ENCODE measurements around the gene ATP6AP2.
"Not testable (repeated sequence)": the region's sequence is repeated elsewhere in the genome, so short reads cannot be mapped to it uniquely, and the experiment has no call there.

ATP6AP2 gene

GRCh38 chrX:40558590-40558989 is 22.2 kb upstream of the ATP6AP2 start:
- peaks cover 8% of the 10 kb centered on the region for H3K27me3 Mint-ChIP-seq
- H3K27ac Mint-ChIP-seq = no peak overlapping the region
- CTCF ChIA-PET = no interaction called here
- H3K4me3 Mint-ChIP-seq = no peak overlapping the region
- no peaks in the 10 kb centered on the region for H3K9me3 Mint-ChIP-seq
- no peaks in the 10 kb centered on the region for H3K36me3 Mint-ChIP-seq
- no peak for DNase-seq
- H3K4me1 Mint-ChIP-seq = no peaks in the 10 kb centered on the region

- H3K27ac Mint-ChIP-seq = no peak overlapping the region
- CTCF ChIA-PET = interaction anchor here (0.6 kb wide), 1 partner anchor 20 kb away, joined by 3 read pairs; no protein-coding TSS in a partner anchor
- H3K4me1 Mint-ChIP-seq = no peaks in the 10 kb centered on the region
- peaks cover 4% of the 10 kb centered on the region for H3K27me3 Mint-ChIP-seq
- DNase-seq = no peak
- no peak overlapping the region for H3K4me3 Mint-ChIP-seq
- no peaks in the 10 kb centered on the region for H3K9me3 Mint-ChIP-seq
- H3K36me3 Mint-ChIP-seq = no peaks in the 10 kb centered on the region
Measured at GRCh38 chrX:40563784-40564183, 17.0 kb upstream of the ATP6AP2 start.

- no peaks in the 10 kb centered on the region for H3K9me3 Mint-ChIP-seq
- no peaks in the 10 kb centered on the region for H3K36me3 Mint-ChIP-seq
- H3K27ac Mint-ChIP-seq = no peak overlapping the region
- H3K4me1 Mint-ChIP-seq = no peaks in the 10 kb centered on the region
- CTCF ChIA-PET = no interaction called here
- H3K27me3 Mint-ChIP-seq = peaks cover 4% of the 10 kb centered on the region
- no peak for DNase-seq
- H3K4me3 Mint-ChIP-seq = no peak overlapping the region
Measured at GRCh38 chrX:40564447-40564846, 16.3 kb upstream of the ATP6AP2 start.

- H3K36me3 Mint-ChIP-seq = no peaks in the 10 kb centered on the region
- peak; percentile 23 for DNase-seq
- no peaks in the 10 kb centered on the region for H3K27me3 Mint-ChIP-seq
Measured at GRCh38 chrX:40570346-40571093, 10.2 kb upstream of the ATP6AP2 start.

GRCh38 chrX:40571164-40571563 is 9.6 kb upstream of the ATP6AP2 start:
- Mint-ChIP-seq H3K4me3 (peak overlapping the region; percentile 62), H3K27ac (peak overlapping the region; percentile 85), H3K4me1 (peaks cover 17% of the 10 kb centered on the region)
- not testable (repeated sequence) for H3K36me3 Mint-ChIP-seq, H3K9me3 Mint-ChIP-seq, H3K27me3 Mint-ChIP-seq
- CTCF ChIA-PET = interaction anchor here (0.7 kb wide), 1 partner anchor 27 kb away, joined by 4 read pairs; no protein-coding TSS in a partner anchor
- peak; percentile 60 for DNase-seq

More at GRCh38 chrX:40570346-40571093, 10.2 kb upstream of the ATP6AP2 start:
- CTCF ChIA-PET = interaction anchor here (0.7 kb wide), 1 partner anchor 27 kb away, joined by 4 read pairs; no protein-coding TSS in a partner anchor
- Mint-ChIP-seq H3K27ac (peak overlapping the region; percentile 85), H3K9me3 (no peaks in the 10 kb centered on the region), H3K4me1 (peaks cover 17% of the 10 kb centered on the region), H3K4me3 (peak overlapping the region; percentile 62)

GRCh38 chrX:40571600-40571999 is 9.2 kb upstream of the ATP6AP2 start:
- Mint-ChIP-seq H3K27me3 (no peaks in the 10 kb centered on the region), H3K4me1 (peaks cover 17% of the 10 kb centered on the region), H3K4me3 (no peak overlapping the region), H3K36me3 (no peaks in the 10 kb centered on the region), H3K9me3 (no peaks in the 10 kb centered on the region), H3K27ac (no peak overlapping the region)
- DNase-seq = no peak
- CTCF ChIA-PET = no interaction called here

- Mint-ChIP-seq H3K36me3 (no peaks in the 10 kb centered on the region), H3K27me3 (no peaks in the 10 kb centered on the region), H3K4me3 (no peak overlapping the region), H3K27ac (no peak overlapping the region), H3K9me3 (no peaks in the 10 kb centered on the region), H3K4me1 (peaks cover 17% of the 10 kb centered on the region)
- CTCF ChIA-PET = interaction anchor here (0.7 to 1.3 kb wide), 2 partner anchors 21 to 30 kb away, joined by 3 to 5 read pairs; no protein-coding TSS in a partner anchor
- peak; percentile 38 for DNase-seq
Measured at GRCh38 chrX:40573763-40574162, 7.0 kb upstream of the ATP6AP2 start.

GRCh38 chrX:40575411-40575810 is 5.4 kb upstream of the ATP6AP2 start:
- H3K27ac Mint-ChIP-seq, DNase-seq, H3K27me3 Mint-ChIP-seq, CTCF ChIA-PET, H3K36me3 Mint-ChIP-seq, H3K4me3 Mint-ChIP-seq, H3K9me3 Mint-ChIP-seq: not testable (repeated sequence)
- H3K4me1 Mint-ChIP-seq = peaks cover 19% of the 10 kb centered on the region

GRCh38 chrX:40576291-40576690 is 4.5 kb upstream of the ATP6AP2 start:
- H3K4me1 Mint-ChIP-seq = peaks cover 10% of the 10 kb centered on the region
- no peak overlapping the region for H3K4me3 Mint-ChIP-seq
- no peaks in the 10 kb centered on the region for H3K27me3 Mint-ChIP-seq
- DNase-seq = no peak
- no peaks in the 10 kb centered on the region for H3K36me3 Mint-ChIP-seq
- H3K27ac Mint-ChIP-seq = no peak overlapping the region
- no peaks in the 10 kb centered on the region for H3K9me3 Mint-ChIP-seq
- CTCF ChIA-PET = no interaction called here

GRCh38 chrX:40578039-40578695 is 2.6 kb upstream of the ATP6AP2 start:
- peaks cover 21% of the 10 kb centered on the region for H3K4me1 Mint-ChIP-seq
- peaks cover 2% of the 10 kb centered on the region for H3K36me3 Mint-ChIP-seq
- no peaks in the 10 kb centered on the region for H3K9me3 Mint-ChIP-seq
- H3K27me3 Mint-ChIP-seq = no peaks in the 10 kb centered on the region
- no peak for DNase-seq
- H3K27ac Mint-ChIP-seq = no peak overlapping the region
- CTCF ChIA-PET = no interaction called here
- no peak overlapping the region for H3K4me3 Mint-ChIP-seq

GRCh38 chrX:40579141-40579540 is 1.6 kb upstream of the ATP6AP2 start:
- CTCF ChIA-PET = no interaction called here
- H3K9me3 Mint-ChIP-seq = no peaks in the 10 kb centered on the region
- no peaks in the 10 kb centered on the region for H3K27me3 Mint-ChIP-seq
- H3K4me1 Mint-ChIP-seq = peaks cover 27% of the 10 kb centered on the region
- DNase-seq = no peak
- no peak overlapping the region for H3K27ac Mint-ChIP-seq
- peaks cover 2% of the 10 kb centered on the region for H3K36me3 Mint-ChIP-seq
- H3K4me3 Mint-ChIP-seq = no peak overlapping the region

- H3K9me3 Mint-ChIP-seq = no peaks in the 10 kb centered on the region
- H3K27ac Mint-ChIP-seq = peak overlapping the region; percentile 90
- H3K27me3 Mint-ChIP-seq = no peaks in the 10 kb centered on the region
- H3K4me3 Mint-ChIP-seq = peak overlapping the region; percentile 87
- H3K4me1 Mint-ChIP-seq = peaks cover 27% of the 10 kb centered on the region
- CTCF ChIA-PET = interaction anchor here (0.8 kb wide), 1 partner anchor 36 kb away, joined by 4 read pairs; no protein-coding TSS in a partner anchor
- peaks cover 2% of the 10 kb centered on the region for H3K36me3 Mint-ChIP-seq
- DNase-seq = no peak
Measured at GRCh38 chrX:40579900-40580536, 752 bp upstream of the ATP6AP2 start.

- CTCF ChIA-PET = interaction anchor here (0.8 to 0.9 kb wide), 2 partner anchors 7 to 37 kb away, joined by 3 read pairs; no protein-coding TSS in a partner anchor
- H3K9me3 Mint-ChIP-seq = no peaks in the 10 kb centered on the region
Measured at GRCh38 chrX:40581336-40581920, 658 bp downstream of the ATP6AP2 start.

GRCh38 chrX:40582178-40582577 is 1.4 kb downstream of the ATP6AP2 start:
- H3K27ac Mint-ChIP-seq, DNase-seq, H3K27me3 Mint-ChIP-seq, H3K36me3 Mint-ChIP-seq, CTCF ChIA-PET, H3K9me3 Mint-ChIP-seq: not testable (repeated sequence)
- Mint-ChIP-seq H3K4me3 (peak overlapping the region; percentile 87), H3K4me1 (peaks cover 31% of the 10 kb centered on the region)

More at GRCh38 chrX:40581336-40581920, 658 bp downstream of the ATP6AP2 start:
- Mint-ChIP-seq H3K27ac (peak overlapping the region; percentile 87), H3K4me1 (peaks cover 30% of the 10 kb centered on the region), H3K27me3 (no peaks in the 10 kb centered on the region), H3K36me3 (peaks cover 2% of the 10 kb centered on the region), H3K4me3 (peak overlapping the region; percentile 87)
- DNase-seq = peak; percentile 34

Measured in activated naive CD4-positive, alpha-beta T cell treated with anti-CD3 and anti-CD28 coated beads, Interleukin-2, amount 10 ng/mL, durations not matched to agents 7 days and 5 days (primary cell).